HG03342 (cell line): ENCODE measurements around the gene TMEM140.
A peak's percentile ranks its signal among the peaks of the same experiment; 100 is the strongest.

Source experiments
- ATAC-seq: cut with Tn5 transposase; IDR thresholded peaks from one replicate; pipeline ENCODE4 v1.9.1; 2021; ENCODE audit warnings: mild to moderate bottlenecking, moderate library complexity; ENCODE audit not compliant: unreplicated experiment

Gene TMEM140

GRCh38 chr7:135158141-135158655, 10.3 kb downstream of the TMEM140 start:
- no peak for ATAC-seq

DNA sequence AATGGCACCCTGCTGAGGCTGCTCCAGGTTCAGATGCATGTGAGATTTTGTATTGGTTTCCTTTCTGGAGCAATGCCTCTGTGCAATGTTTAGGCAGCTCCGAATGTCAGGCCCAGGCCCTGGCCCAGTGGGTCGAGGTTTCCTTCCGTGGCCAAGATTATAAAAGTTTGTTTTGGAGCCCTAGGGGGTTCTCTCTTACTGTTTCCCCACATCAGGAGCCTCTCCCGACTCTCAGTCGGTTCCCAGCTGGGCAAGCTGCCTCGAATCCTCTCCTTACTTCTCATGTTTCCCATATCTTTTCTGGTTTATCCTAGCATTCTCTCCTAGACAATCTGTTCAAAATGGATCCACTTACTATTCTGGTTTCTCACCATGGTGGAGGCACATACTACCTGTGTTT, 11.0 kb downstream of the TMEM140 start:
- no peak for ATAC-seq

DNA sequence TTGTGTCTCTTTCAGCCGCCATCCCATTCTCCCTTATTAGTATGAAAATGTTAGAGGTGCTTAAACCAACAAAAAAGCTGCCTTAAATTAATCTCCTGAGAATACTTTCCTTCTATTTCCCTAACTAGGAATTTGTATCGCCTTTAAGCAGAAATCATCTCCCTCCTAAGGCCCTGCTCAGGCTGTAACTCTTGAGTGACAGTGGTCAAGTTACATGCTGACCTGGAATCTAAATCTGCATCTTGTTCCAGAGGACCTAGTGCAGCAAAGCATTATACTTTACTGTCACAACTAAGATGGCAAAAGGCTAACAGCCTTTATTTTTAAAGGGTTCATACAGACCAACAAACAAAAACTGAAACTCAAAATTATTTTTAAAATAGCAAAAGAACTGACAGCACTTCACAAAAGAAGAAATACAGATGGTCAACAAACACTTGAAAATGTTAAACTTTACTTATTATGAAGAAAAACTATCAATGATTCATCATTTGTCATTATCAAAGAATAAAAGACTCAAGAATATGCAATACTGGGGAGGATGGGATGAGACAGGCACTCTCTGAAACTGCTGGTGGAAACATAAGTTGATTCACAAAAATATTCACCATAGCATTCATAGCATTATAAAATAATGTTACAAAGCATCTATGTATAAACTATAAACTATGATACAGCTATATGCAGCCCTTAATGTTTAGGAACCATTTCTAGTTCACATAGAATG, 11.7 kb downstream of the TMEM140 start:
- ATAC-seq = no peak

GRCh38 chr7:135160098-135160857, 12.4 kb downstream of the TMEM140 start:
- peak; percentile 48 for ATAC-seq

- no peak for ATAC-seq
These were observed 13.2 kb downstream of the TMEM140 start for GRCh38 chr7:135160858-135161653.

DNA sequence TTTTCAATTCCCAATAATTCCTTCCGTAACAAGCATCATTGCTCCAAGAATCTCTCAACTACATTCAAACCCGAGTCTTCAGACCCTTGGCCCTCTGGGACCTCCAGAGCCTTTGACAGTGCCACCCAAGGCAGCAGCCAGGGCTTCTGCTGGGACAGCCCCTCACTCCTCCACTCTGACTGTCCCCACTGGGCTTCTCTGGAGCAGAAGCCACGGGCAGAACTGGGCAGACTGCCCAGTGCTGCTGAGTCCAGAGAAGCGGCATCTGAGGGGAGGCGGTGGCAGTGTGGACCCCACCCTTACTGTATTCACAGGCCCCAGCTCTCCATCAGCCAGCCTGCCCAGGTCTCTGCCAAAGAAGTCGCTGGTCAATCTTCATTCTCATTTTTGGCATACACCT, 13.8 kb downstream of the TMEM140 start:
- ATAC-seq = no peak

DNA sequence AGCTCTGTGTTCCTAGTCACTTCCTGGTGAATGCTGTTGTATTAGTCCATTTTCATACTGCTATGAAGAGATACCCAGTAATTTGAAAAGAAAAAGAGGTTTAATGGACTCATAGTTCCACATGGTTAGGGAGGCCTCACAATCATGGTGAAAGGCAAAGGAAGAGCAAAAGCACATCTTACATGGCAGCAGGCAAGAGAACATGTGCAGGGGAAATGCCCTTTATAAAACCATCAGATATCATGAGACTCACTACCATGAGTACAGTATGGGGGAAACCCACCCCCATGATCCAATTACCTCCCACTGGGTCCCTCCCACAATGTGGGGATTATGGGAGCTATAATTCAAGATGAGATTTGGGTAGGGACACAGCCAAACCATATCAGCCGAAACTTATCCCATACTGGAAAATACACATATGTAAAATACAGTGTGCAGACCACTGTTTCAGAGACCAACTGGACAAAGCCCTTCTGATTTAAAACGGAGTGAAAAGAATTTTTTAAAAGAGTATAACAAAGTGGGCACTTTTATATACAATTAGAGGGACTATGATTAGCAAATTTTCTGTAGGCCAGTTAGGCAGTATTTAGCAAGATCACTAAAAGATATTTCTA, 14.6 kb downstream of the TMEM140 start:
- no peak for ATAC-seq

DNA sequence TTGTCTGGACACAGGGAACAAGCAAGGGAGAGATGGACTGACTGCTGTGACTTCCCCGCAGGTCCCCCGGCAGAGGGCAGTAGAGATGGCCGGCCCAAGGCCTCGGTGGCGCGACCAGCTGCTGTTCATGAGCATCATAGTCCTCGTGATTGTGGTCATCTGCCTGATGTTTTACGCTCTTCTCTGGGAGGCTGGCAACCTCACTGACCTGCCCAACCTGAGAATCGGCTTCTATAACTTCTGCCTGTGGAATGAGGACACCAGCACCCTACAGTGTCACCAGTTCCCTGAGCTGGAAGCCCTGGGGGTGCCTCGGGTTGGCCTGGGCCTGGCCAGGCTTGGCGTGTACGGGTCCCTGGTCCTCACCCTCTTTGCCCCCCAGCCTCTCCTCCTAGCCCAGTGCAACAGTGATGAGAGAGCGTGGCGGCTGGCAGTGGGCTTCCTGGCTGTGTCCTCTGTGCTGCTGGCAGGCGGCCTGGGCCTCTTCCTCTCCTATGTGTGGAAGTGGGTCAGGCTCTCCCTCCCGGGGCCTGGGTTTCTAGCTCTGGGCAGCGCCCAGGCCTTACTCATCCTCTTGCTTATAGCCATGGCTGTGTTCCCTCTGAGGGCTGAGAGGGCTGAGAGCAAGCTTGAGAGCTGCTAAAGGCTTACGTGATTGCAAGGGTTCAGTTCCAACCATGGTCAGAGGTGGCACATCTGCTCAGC, 16.6 kb downstream of the TMEM140 start:
- ATAC-seq = no peak

- ATAC-seq = no peak
These were observed 18.0 kb downstream of the TMEM140 start for GRCh38 chr7:135165862-135166261.

- no peak for ATAC-seq
These were observed 18.6 kb downstream of the TMEM140 start for GRCh38 chr7:135166338-135166990.

GRCh38 chr7:135167365-135167917, 19.6 kb downstream of the TMEM140 start:
- ATAC-seq = no peak

DNA sequence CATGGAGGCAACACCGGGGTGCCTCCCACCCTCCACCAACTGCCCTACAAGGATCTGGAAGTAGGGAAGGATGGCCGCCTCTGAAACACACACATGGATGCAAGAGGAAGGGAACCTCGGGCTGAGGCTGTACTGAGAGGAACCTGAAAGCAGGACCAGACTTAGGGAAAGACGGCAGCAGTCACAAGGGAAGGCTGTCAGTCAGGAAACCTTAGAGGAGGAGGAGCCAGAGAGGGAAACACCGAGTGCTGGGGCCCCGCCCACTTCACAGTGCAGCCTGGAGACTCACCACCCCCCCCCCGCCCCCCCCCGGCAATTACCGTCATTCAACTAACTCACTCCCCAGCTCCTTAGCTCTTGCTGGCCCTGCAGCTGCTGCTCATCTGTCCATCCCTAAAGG, 20.1 kb downstream of the TMEM140 start:
- ATAC-seq = no peak

DNA sequence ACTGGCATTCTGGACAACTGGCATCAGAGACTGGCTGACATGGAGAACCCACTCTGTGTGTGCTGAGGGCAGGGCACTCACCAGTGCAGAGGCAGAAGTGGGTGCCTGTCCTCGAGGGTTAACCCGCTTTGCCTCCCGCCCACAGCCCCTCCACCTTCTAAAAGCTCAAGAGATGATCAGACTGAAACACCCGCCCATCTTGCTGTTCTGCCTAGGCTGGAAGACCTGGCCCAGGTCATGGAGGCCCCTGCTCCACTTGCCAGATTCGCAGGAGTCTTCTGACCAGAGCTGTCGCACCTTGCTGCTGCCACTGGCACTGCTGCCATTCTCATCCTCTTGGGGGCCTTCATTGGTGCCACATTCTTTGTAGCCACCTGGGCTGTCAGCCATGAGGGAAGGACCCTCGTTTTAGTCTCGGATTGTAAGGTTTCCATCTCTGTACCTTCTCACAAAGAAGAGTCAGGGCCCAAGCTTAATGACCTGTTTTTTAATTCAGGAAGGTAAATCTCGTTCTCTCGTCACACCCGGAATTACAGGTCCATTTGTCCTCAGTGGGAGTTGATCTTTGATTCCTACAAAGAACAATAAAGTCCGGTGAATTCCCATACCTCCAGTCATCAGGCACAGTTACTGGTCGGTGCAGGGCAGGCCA, 20.7 kb downstream of the TMEM140 start:
- ATAC-seq = no peak

- ATAC-seq = peak; percentile 40
These were observed 21.5 kb downstream of the TMEM140 start for GRCh38 chr7:135169141-135169963.

- ATAC-seq = peak; percentile 10
These were observed 22.0 kb downstream of the TMEM140 start for GRCh38 chr7:135169964-135170273.

DNA sequence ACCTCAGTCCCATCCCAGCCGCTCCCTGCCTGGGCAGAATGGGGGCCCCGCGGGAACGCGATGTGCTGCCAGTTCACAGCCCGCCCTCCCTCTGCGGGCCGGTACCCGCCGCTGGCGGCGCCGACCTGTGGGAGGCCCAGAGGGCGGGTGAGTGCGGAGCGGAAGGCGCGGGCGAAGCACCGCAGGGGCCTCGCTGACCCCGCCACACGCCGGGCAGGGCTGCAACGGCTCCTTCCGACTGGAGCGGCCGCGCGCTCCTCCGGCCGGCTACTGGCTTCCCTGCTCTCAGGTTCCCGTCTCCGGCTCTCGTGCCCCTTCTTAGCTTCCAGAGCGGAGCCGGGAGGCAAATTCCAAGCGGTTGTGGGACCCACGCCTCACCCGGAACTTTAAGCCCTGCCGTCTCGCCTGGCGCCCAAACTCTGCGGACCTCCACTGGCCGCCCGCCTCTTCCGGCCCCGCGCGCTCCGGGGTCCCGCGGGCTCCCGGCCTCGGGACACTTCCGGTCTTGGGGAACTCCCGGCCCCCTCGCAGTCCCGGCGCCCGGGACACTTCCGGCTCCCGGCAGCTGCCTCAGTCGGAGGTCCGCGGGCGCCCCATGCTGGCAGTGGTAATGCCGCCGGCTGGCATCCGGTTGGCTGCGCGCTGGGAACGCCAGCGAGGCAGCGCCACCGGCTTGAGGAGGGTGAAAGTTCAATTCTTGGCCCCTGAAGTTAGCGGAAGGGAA, 22.6 kb downstream of the TMEM140 start, which contains the start of gene CYREN:
Gene CYREN, minus strand, starts transcription at position 434 of the 724 bp plus-strand sequence. CDS start 1,785 bp downstream, outside the sequence.
- ATAC-seq = peak; percentile 76

DNA sequence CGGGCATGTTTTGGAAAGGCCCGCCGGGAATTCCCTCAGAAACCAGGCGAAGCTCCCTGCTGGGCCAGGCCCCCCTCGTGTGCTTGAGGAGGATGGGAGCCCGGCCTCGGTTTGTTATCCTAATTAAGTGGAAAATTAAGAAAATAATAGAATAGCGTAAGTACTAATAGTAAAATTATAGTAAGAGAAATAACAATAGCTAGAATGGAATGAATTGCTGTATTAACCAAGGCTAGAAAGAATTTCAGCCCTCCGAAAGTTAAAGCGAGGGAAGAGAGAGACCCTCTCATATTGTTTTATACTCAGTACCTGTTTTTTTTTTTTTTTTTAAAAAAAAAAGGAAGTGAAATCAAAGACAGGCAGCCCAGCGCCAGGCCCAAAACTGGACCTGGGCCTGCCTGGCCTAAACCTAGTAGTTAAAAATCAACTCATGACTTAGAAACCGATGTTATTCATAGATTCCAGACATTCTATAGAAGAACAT, 23.2 kb downstream of the TMEM140 start:
- ATAC-seq = peak; percentile 27
